ENCODE results near the gene NPAT. TPM values are rescaled to one million over a fixed set of nuclear protein-coding genes. Genes with fewer than 3 reads are reported as not detected.

Gene NPAT
- total RNA-seq, 3 donors from 2014 or later: 23.2 to 24.7 (median 24.4) TPM

DNA sequence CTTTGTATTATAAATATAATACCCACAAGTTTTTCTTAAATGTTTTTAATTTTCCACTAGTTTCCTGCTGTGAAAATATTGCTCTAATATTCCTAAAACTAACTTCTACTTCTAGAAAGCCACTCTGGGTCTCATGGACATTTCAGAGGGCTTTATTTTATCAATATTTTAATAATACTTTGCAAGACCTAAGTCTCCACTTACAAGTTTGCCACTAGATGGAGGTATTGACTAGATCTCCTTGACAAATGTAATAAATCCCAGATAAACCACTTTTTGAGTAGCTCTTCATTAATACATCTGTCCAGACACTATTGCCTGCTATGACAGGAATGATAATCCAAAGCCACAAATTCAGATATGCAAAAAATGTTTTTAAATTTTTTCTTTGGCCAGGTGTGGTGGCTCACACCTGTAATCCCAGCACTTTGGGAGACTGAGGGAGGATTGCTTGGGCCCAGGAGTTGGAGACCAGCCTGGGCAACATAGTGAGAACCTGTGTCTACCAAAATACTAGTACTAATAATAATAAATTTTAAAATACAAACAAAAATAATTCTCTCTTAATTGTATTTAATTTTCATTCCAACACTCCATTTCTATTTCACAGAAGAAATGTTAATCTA is 104.6 kb downstream of the NPAT start:
- DNase-seq (no peak), ATAC-seq (no peak)
- Mint-ChIP-seq H3K9me3 (no peaks in the 10 kb centered on the region), H3K27me3 (ENCODE audit: low read depth) (no peaks in the 10 kb centered on the region), H3K4me1 (ENCODE audit: low read depth) (peaks cover 16% of the 10 kb centered on the region), H3K36me3 (ENCODE audit: insufficient read depth) (no peaks in the 10 kb centered on the region), H3K4me3 (no peak overlapping the region)

DNA sequence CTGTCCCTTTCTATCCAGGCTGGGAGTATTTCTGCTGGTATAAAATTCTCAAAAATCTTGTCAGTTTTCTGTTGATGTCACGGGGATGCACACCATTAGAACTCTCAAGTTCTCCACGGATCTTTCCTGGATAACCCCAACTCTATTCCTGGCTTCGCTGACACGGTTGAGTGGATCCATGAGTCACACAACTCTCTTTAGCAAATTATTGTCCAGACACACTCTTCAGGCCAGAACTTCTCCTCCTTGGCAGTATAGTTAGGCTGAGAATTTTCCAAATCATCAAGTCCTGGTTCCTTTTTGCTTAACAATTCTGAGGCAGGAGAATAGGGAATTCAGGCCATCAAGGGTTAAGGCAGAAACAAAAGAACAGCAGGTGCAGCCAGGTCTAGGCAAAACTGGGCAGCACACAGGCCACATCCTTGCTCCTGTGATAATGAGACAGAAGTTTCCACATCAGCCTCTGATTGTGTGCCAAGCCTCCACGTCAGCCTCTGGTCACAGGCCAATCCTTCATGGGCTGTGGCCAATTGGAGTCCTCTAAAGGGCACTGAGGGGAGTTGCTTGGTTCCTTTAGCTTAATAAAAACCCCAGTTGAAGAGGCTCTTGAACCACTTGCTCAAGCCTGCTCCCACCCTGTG is 106.8 kb downstream of the NPAT start:
- DNase-seq (no peak), ATAC-seq (no peak)
- H3K4me1 Mint-ChIP-seq (ENCODE audit: low read depth): peaks cover under 1% of the 10 kb centered on the region
- no peaks in the 10 kb centered on the region for H3K27me3 Mint-ChIP-seq (ENCODE audit: low read depth)
- H3K9me3 Mint-ChIP-seq: no peaks in the 10 kb centered on the region
- no peak overlapping the region for H3K4me3 Mint-ChIP-seq
- H3K36me3 Mint-ChIP-seq (ENCODE audit: insufficient read depth): peaks cover 3% of the 10 kb centered on the region

DNA sequence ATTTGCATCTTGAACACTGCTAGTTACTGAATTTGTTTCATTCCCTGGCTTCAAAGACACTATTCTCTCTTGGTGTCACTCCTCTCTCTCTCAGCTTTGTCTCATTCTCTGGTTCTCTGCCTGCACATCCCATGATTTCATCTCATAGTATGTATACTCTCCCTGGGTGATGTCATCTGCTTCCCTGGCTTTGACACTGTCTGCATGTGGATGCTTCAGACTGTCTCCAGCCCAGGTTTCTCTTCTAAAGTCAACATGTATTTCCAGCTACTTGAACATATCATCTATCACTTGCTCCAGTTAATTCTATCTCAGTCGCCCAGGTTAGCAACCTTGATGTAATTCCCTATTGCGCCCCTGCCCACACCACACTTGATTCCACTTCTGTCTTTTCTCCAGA is 110.4 kb downstream of the NPAT start:
- Mint-ChIP-seq H3K4me3 (no peak overlapping the region), H3K36me3 (ENCODE audit: insufficient read depth) (peaks cover 3% of the 10 kb centered on the region), H3K9me3 (no peaks in the 10 kb centered on the region), H3K4me1 (ENCODE audit: low read depth) (no peaks in the 10 kb centered on the region), H3K27me3 (ENCODE audit: low read depth) (no peaks in the 10 kb centered on the region)
- DNase-seq (no peak), ATAC-seq (no peak)

DNA sequence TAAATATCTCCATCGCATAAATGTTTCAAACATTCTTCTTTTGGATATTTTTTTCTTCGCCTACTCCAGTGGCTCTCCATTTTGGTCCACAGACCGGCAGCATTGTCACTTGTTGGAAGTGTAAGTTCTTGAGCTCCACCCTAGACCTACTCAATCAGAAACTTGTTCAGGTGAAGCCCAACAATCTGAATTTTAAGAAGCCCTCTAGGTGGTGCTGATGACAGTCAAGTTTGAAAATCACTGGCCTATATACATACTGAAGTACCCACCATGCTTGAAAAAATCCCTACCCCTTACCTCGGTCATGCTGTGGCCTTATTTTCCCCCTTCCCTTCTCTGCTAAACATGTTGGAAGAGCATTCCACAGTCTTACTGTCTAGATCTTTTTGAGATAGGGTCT is 111.3 kb downstream of the NPAT start:
- peaks cover 3% of the 10 kb centered on the region for H3K36me3 Mint-ChIP-seq (ENCODE audit: insufficient read depth)
- no peaks in the 10 kb centered on the region for H3K27me3 Mint-ChIP-seq (ENCODE audit: low read depth)
- no peaks in the 10 kb centered on the region for H3K4me1 Mint-ChIP-seq (ENCODE audit: low read depth)
- no peak for ATAC-seq
- no peaks in the 10 kb centered on the region for H3K9me3 Mint-ChIP-seq
- no peak overlapping the region for H3K4me3 Mint-ChIP-seq
- DNase-seq: no peak

Other genes with a start within 250 kb of the NPAT start
- 10 to 100 TPM; 44.3 to 49.6 (median 48.9) TPM for gene CUL5, start 213.7 kb downstream of the NPAT start, total RNA-seq
- gene ACAT1, start 101.1 kb downstream of the NPAT start, total RNA-seq: 10 to 100 TPM; 42.1 to 52.8 (median 47.6) TPM
- 10 to 100 TPM; 21.0 to 26.8 (median 23.5) TPM for gene ATM, start 429 bp upstream of the NPAT start, total RNA-seq
- under 1 TPM; 0.79 to 0.92 (median 0.91) TPM for gene C11orf65, start 244.9 kb upstream of the NPAT start, total RNA-seq

Data from activated T-cell treated with anti-CD3 and anti-CD28 coated beads, Interleukin-2, amount 50 U/mL, for 4 hours (primary cell).